Keratinocyte (primary cell): Measurements from ENCODE around the gene EIF5A2.
"Not testable (repeated sequence)": the region's sequence is repeated elsewhere in the genome, so short reads cannot be mapped to it uniquely, and the experiment has no call there.

Source experiments
- EZH2 ChIP-seq: IDR thresholded peaks from one replicate; pipeline ENCODE4 v1.6.1; 2012; ENCODE audit warnings: inconsistent platforms, mild to moderate bottlenecking, low read length, moderate library complexity
- TF ChIP-seq, protein P1 (sequence below), 3 experiments: IDR thresholded peaks in 1 of 3; conservative IDR thresholded peaks in 1 of 3; optimal IDR thresholded peaks in 1 of 3; 2 replicates in 2 of 3; 3 replicates in 1 of 3; pipeline versions ENCODE3 to v1.5.1; 2011; ENCODE audit warnings: low read length in 3 of 3, mild to moderate bottlenecking in 3 of 3, moderate library complexity in 2 of 3, control low read depth in 1 of 3, inconsistent platforms in 1 of 3; ENCODE audit not compliant: insufficient read depth in 2 of 3; ENCODE audit errors: extremely low read depth in 1 of 3

DNA sequence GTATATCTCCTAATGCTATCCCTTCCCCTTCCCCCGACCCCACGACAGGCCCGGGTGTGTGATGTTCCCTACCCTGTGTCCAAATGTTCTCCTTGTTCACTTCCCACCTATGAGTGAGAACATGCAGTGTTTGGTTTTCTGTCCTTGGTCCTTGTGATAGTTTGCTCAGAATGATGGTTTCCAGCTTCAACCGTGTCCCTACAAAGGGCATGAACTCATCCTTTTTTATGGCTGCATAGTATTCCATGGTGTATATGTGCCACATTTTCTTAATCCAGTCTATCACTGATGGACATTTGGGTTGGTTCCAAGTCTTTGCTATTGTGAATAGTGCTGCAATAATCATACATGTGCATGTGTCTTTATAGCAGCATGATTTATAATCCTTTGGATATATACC lies 24.6 kb upstream of the EIF5A2 start:
- TF ChIP-seq, protein P1, sequence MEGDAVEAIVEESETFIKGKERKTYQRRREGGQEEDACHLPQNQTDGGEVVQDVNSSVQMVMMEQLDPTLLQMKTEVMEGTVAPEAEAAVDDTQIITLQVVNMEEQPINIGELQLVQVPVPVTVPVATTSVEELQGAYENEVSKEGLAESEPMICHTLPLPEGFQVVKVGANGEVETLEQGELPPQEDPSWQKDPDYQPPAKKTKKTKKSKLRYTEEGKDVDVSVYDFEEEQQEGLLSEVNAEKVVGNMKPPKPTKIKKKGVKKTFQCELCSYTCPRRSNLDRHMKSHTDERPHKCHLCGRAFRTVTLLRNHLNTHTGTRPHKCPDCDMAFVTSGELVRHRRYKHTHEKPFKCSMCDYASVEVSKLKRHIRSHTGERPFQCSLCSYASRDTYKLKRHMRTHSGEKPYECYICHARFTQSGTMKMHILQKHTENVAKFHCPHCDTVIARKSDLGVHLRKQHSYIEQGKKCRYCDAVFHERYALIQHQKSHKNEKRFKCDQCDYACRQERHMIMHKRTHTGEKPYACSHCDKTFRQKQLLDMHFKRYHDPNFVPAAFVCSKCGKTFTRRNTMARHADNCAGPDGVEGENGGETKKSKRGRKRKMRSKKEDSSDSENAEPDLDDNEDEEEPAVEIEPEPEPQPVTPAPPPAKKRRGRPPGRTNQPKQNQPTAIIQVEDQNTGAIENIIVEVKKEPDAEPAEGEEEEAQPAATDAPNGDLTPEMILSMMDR (optimal IDR thresholded peaks at IDR 0.05 in 1 of 3, IDR thresholded peaks at IDR 0.05 in 1 of 3, conservative IDR thresholded peaks at IDR 0.05 in 1 of 3; ENCODE audit: extremely low read depth in 1 of 3, insufficient read depth in 2 of 3, low read length in 3 of 3): not testable (repeated sequence)
- not testable (repeated sequence) for TF ChIP-seq EZH2
